Astrocyte (in vitro differentiated cells and primary cell): ENCODE data around the gene SHB. TPM values are rescaled to one million over a fixed set of nuclear protein-coding genes. Genes with fewer than 3 reads are reported as not detected.

Experiments used
- DNase-seq: peaks from one replicate; pipeline ENCODE4 v3.0.0-alpha.2; 2010; ENCODE audit warnings: low read depth
- FAIRE-seq: peaks from 2 replicates; lab custom pipeline; 2011; peaks lifted over from hg19 to GRCh38; lab: Jason Lieb, UNC
- H2AFZ ChIP-seq: 2 replicates; pipeline ENCODE4 v1.6.0; 2012; ENCODE audit warnings: low read depth, low read length, inconsistent platforms
- H3K27ac ChIP-seq: 2 replicates; pipeline ENCODE4 v1.5.1; 2011; ENCODE audit warnings: low read depth, low read length, inconsistent platforms
- H3K27me3 ChIP-seq: 2 replicates; pipeline ENCODE4 v1.6.0; 2011; ENCODE audit warnings: low read length, inconsistent platforms; ENCODE audit not compliant: insufficient read depth
- H3K36me3 ChIP-seq: 2 replicates; pipeline ENCODE4 v1.5.1; 2011; ENCODE audit warnings: low read length, inconsistent platforms; ENCODE audit not compliant: insufficient read depth
- H3K4me1 ChIP-seq: 2 replicates; pipeline ENCODE4 v1.5.1; 2011; ENCODE audit warnings: low read length, inconsistent platforms; ENCODE audit not compliant: insufficient read depth
- H3K4me2 ChIP-seq: 2 replicates; pipeline ENCODE4 v1.6.0; 2012; ENCODE audit warnings: low read length, inconsistent platforms
- H3K4me3 ChIP-seq: 2 replicates; pipeline ENCODE4 v1.5.1; 2011; ENCODE audit warnings: low read depth, mild to moderate bottlenecking, low read length, inconsistent platforms; ENCODE audit not compliant: insufficient read depth
- H3K79me2 ChIP-seq: 2 replicates; pipeline ENCODE4 v1.6.0; 2012; ENCODE audit warnings: mild to moderate bottlenecking, low read length, inconsistent platforms; ENCODE audit not compliant: insufficient read depth
- H3K9ac ChIP-seq: 2 replicates; pipeline ENCODE4 v1.6.0; 2012; ENCODE audit warnings: mild to moderate bottlenecking, low read length, inconsistent platforms
- H3K9me3 ChIP-seq: 2 replicates; pipeline ENCODE4 v1.5.1; 2012; ENCODE audit warnings: low read depth, mild to moderate bottlenecking, low read length, inconsistent platforms; ENCODE audit not compliant: insufficient read depth
- H4K20me1 ChIP-seq: 2 replicates; pipeline ENCODE4 v1.6.0; 2012; ENCODE audit warnings: low read length, inconsistent platforms; ENCODE audit not compliant: insufficient read depth
- H3K27ac Mint-ChIP-seq: one replicate; pipeline ENCODE4 v1.8.0; 2021; ENCODE audit warnings: mild to moderate bottlenecking, mixed read lengths; ENCODE audit not compliant: unreplicated experiment
- H3K27me3 Mint-ChIP-seq: one replicate; pipeline ENCODE4 v1.8.0; 2021; ENCODE audit warnings: low read depth, mixed read lengths; ENCODE audit not compliant: unreplicated experiment
- H3K36me3 Mint-ChIP-seq: one replicate; pipeline ENCODE4 v1.8.0; 2021; ENCODE audit warnings: low read depth, mixed read lengths; ENCODE audit not compliant: unreplicated experiment
- H3K4me1 Mint-ChIP-seq: one replicate; pipeline ENCODE4 v1.8.0; 2021; ENCODE audit warnings: low read depth, mixed read lengths; ENCODE audit not compliant: unreplicated experiment
- H3K4me3 Mint-ChIP-seq: one replicate; pipeline ENCODE4 v1.8.0; 2021; ENCODE audit warnings: mild to moderate bottlenecking, moderate library complexity, mixed read lengths; ENCODE audit not compliant: unreplicated experiment
- H3K9me3 Mint-ChIP-seq: one replicate; pipeline ENCODE4 v1.8.0; 2021; ENCODE audit warnings: mild to moderate bottlenecking, mixed read lengths; ENCODE audit not compliant: unreplicated experiment
- CTCF ChIP-seq: IDR thresholded peaks from 2 replicates; pipeline ENCODE4 v1.5.1; 2011; ENCODE audit warnings: low read depth, mild to moderate bottlenecking, inconsistent platforms, low read length, moderate library complexity; ENCODE audit not compliant: insufficient read depth
- EZH2 ChIP-seq: IDR thresholded peaks from 2 replicates; pipeline ENCODE4 v1.6.1; 2012; ENCODE audit warnings: mild to moderate bottlenecking, low read length, inconsistent platforms; ENCODE audit not compliant: insufficient read depth
- total RNA-seq: library from RNA; stranded (reverse); gene quantifications from 2 replicates; pipeline ENCODE4 v1.2.1, GENCODE V29; 2021

SHB gene
- total RNA-seq, 1 donor from 2014 or later = 53.4 TPM

GRCh38 chr9:38089387-38090165 lies 20.5 kb upstream of the SHB start:
- H3K36me3 Mint-ChIP-seq = no peaks in the 10 kb centered on the region
- H3K4me3 Mint-ChIP-seq = no peak overlapping the region
- H4K20me1 ChIP-seq = no peaks in the 10 kb centered on the region
- no peak overlapping the region for H3K4me3 ChIP-seq
- H3K9me3 ChIP-seq = no peaks in the 10 kb centered on the region
- peaks cover 4% of the 10 kb centered on the region for H3K4me1 Mint-ChIP-seq
- FAIRE-seq = no peak
- no peaks in the 10 kb centered on the region for H3K36me3 ChIP-seq
- no peaks in the 10 kb centered on the region for H3K27me3 ChIP-seq
- TF ChIP-seq CTCF (no peak), EZH2 (no peak)
- no peak overlapping the region for H3K4me2 ChIP-seq
- no peaks in the 10 kb centered on the region for H3K79me2 ChIP-seq
- H3K27ac ChIP-seq = no peak overlapping the region
- H3K4me1 ChIP-seq = no peaks in the 10 kb centered on the region
- H2AFZ ChIP-seq = no peak overlapping the region
- H3K27ac Mint-ChIP-seq = no peak overlapping the region
- H3K27me3 Mint-ChIP-seq = peaks cover 2% of the 10 kb centered on the region
- no peak overlapping the region for H3K9ac ChIP-seq
- no peaks in the 10 kb centered on the region for H3K9me3 Mint-ChIP-seq
- DNase-seq = no peak

- no peaks in the 10 kb centered on the region for H3K9me3 Mint-ChIP-seq
- Histone ChIP-seq H3K4me1 (no peaks in the 10 kb centered on the region), H2AFZ (no peak overlapping the region), H3K79me2 (no peaks in the 10 kb centered on the region), H3K36me3 (no peaks in the 10 kb centered on the region), H4K20me1 (no peaks in the 10 kb centered on the region), H3K27me3 (no peaks in the 10 kb centered on the region), H3K4me3 (no peak overlapping the region), H3K27ac (no peak overlapping the region), H3K9me3 (no peaks in the 10 kb centered on the region), H3K4me2 (no peak overlapping the region), H3K9ac (no peak overlapping the region)
- H3K4me3 Mint-ChIP-seq = no peak overlapping the region
- peaks cover 2% of the 10 kb centered on the region for H3K27me3 Mint-ChIP-seq
- no peak overlapping the region for H3K27ac Mint-ChIP-seq
- H3K36me3 Mint-ChIP-seq = no peaks in the 10 kb centered on the region
- DNase-seq (no peak), FAIRE-seq (no peak)
- peaks cover 15% of the 10 kb centered on the region for H3K4me1 Mint-ChIP-seq
- TF ChIP-seq EZH2 = no peak
- TF ChIP-seq CTCF = peak; percentile 86
Measured at GRCh38 chr9:38088006-38088925, 19.2 kb upstream of the SHB start.
